Measurements from ENCODE around the gene NPW. TPM values are rescaled to one million over a fixed set of nuclear protein-coding genes. Genes with fewer than 3 reads are reported as not detected.

NPW gene
- total RNA-seq (0.26 and 0.99 TPM in 2 replicates), polyA plus RNA-seq (0.06 and 0.20 TPM in 2 replicates), polyA minus RNA-seq (ENCODE audit: low replicate concordance) (not detected in 2 replicates)
- polyA plus RNA-seq (2012), result 0.58 and 1.3 TPM in 2 replicates

- H3K9me3 ChIP-seq (ENCODE audit: control insufficient read depth, insufficient read depth, low read depth, low read length), result no peaks in the 10 kb centered on the region
- TF ChIP-seq, protein P1, sequence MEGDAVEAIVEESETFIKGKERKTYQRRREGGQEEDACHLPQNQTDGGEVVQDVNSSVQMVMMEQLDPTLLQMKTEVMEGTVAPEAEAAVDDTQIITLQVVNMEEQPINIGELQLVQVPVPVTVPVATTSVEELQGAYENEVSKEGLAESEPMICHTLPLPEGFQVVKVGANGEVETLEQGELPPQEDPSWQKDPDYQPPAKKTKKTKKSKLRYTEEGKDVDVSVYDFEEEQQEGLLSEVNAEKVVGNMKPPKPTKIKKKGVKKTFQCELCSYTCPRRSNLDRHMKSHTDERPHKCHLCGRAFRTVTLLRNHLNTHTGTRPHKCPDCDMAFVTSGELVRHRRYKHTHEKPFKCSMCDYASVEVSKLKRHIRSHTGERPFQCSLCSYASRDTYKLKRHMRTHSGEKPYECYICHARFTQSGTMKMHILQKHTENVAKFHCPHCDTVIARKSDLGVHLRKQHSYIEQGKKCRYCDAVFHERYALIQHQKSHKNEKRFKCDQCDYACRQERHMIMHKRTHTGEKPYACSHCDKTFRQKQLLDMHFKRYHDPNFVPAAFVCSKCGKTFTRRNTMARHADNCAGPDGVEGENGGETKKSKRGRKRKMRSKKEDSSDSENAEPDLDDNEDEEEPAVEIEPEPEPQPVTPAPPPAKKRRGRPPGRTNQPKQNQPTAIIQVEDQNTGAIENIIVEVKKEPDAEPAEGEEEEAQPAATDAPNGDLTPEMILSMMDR (conservative IDR thresholded peaks at IDR 0.05 in 1 of 2, IDR thresholded peaks at IDR 0.05 in 1 of 2; ENCODE audit: low read depth in 1 of 2, low read length in 2 of 2), result no peak
- peak; percentile 25 for TF ChIP-seq EZH2 (IDR thresholded peaks at IDR 0.05; ENCODE audit: low read length, missing control alignments)
- H3K79me2 ChIP-seq (ENCODE audit: control insufficient read depth, insufficient read depth, low read length), result no peaks in the 10 kb centered on the region
- no peaks in the 10 kb centered on the region for H4K20me1 ChIP-seq (ENCODE audit: control insufficient read depth, extremely low read depth, insufficient read depth, low read length)
- DNase-seq (ENCODE audit: low read depth in 2 of 2), result no peak
- H3K27me3 ChIP-seq (ENCODE audit: control insufficient read depth, insufficient read depth, low read length), result peaks cover 8% of the 10 kb centered on the region
- H3K27ac ChIP-seq (ENCODE audit: insufficient read depth, low read length), result no peak within 1 kb of the TSS
- H3K36me3 ChIP-seq (ENCODE audit: control insufficient read depth, insufficient read depth, low read length), result no peaks in the 10 kb centered on the region
- H3K9ac ChIP-seq (ENCODE audit: insufficient read depth, low read length), result no peak within 1 kb of the TSS
- H2AFZ ChIP-seq (ENCODE audit: low read length), result no peak within 1 kb of the TSS
- peak within 1 kb of the TSS; percentile 25 for H3K4me2 ChIP-seq (ENCODE audit: extremely low read depth, insufficient read depth, low read length)
- peaks cover 12% of the 10 kb centered on the region for H3K4me1 ChIP-seq (ENCODE audit: control insufficient read depth, extremely low read depth, insufficient read depth, low read length)
- H3K4me3 ChIP-seq (replicated peaks in 1 of 4; ENCODE audit: control extremely low read depth in 1 of 4, insufficient read depth in 1 of 4, low read depth in 3 of 4, low read length in 4 of 4), result no peak within 1 kb of the TSS
Measured at GRCh38 chr16:2019518-2019920, at the start of gene NPW. Gene NPW (plus strand): TSS chr16:2019785.

- peak within 1 kb of the TSS; percentile 89 for H3K27ac ChIP-seq (ENCODE audit: insufficient read depth, low read length)
- no peaks in the 10 kb centered on the region for H3K9me3 ChIP-seq (ENCODE audit: control insufficient read depth, insufficient read depth, low read depth, low read length)
- H3K9ac ChIP-seq (ENCODE audit: insufficient read depth, low read length), result peak within 1 kb of the TSS; percentile 87
- H4K20me1 ChIP-seq (ENCODE audit: control insufficient read depth, extremely low read depth, insufficient read depth, low read length), result no peaks in the 10 kb centered on the region
- H3K36me3 ChIP-seq (ENCODE audit: control insufficient read depth, insufficient read depth, low read length), result peaks cover 22% of the 10 kb centered on the region
- DNase-seq (ENCODE audit: low read depth in 2 of 2), result peak; percentile 92 to 93
- H3K4me3 ChIP-seq (replicated peaks in 1 of 4; ENCODE audit: control extremely low read depth in 1 of 4, insufficient read depth in 1 of 4, low read depth in 3 of 4, low read length in 4 of 4), result peak within 1 kb of the TSS; percentile 84 to 94 (median 88)
- TF ChIP-seq EZH2 (IDR thresholded peaks at IDR 0.05; ENCODE audit: low read length, missing control alignments), result no peak
- TF ChIP-seq, protein P1 (conservative IDR thresholded peaks at IDR 0.05 in 1 of 2, IDR thresholded peaks at IDR 0.05 in 1 of 2; ENCODE audit: low read depth in 1 of 2, low read length in 2 of 2), result no peak
- H3K79me2 ChIP-seq (ENCODE audit: control insufficient read depth, insufficient read depth, low read length), result peaks cover 16% of the 10 kb centered on the region
- H3K4me2 ChIP-seq (ENCODE audit: extremely low read depth, insufficient read depth, low read length), result peak within 1 kb of the TSS; percentile 93
- H3K4me1 ChIP-seq (ENCODE audit: control insufficient read depth, extremely low read depth, insufficient read depth, low read length), result no peaks in the 10 kb centered on the region
- H2AFZ ChIP-seq (ENCODE audit: low read length), result peak within 1 kb of the TSS; percentile 79
- H3K27me3 ChIP-seq (ENCODE audit: control insufficient read depth, insufficient read depth, low read length), result no peaks in the 10 kb centered on the region
Measured at GRCh38 chr16:1971796-1972489, 47.6 kb upstream of the NPW start, which contains the start of gene TBL3. Gene TBL3 (plus strand): TSS chr16:1972053. CDS start chr16:1972165, 112 bp downstream.

GRCh38 chr16:1972490-1972877 lies 47.1 kb upstream of the NPW start:
- peak in 1 of 2 donors; percentile 27 for DNase-seq (ENCODE audit: low read depth in 2 of 2)
- Histone ChIP-seq H3K4me3 (replicated peaks in 1 of 4; ENCODE audit: control extremely low read depth in 1 of 4, insufficient read depth in 1 of 4, low read depth in 3 of 4, low read length in 4 of 4) (peak overlapping the region; percentile 84 to 94 (median 88)), H3K9ac (ENCODE audit: insufficient read depth, low read length) (peak overlapping the region; percentile 87), H2AFZ (ENCODE audit: low read length) (no peak overlapping the region), H4K20me1 (ENCODE audit: control insufficient read depth, extremely low read depth, insufficient read depth, low read length) (no peaks in the 10 kb centered on the region), H3K9me3 (ENCODE audit: control insufficient read depth, insufficient read depth, low read depth, low read length) (no peaks in the 10 kb centered on the region), H3K27me3 (ENCODE audit: control insufficient read depth, insufficient read depth, low read length) (no peaks in the 10 kb centered on the region), H3K36me3 (ENCODE audit: control insufficient read depth, insufficient read depth, low read length) (peaks cover 23% of the 10 kb centered on the region), H3K4me2 (ENCODE audit: extremely low read depth, insufficient read depth, low read length) (peak overlapping the region; percentile 33), H3K4me1 (ENCODE audit: control insufficient read depth, extremely low read depth, insufficient read depth, low read length) (no peaks in the 10 kb centered on the region), H3K79me2 (ENCODE audit: control insufficient read depth, insufficient read depth, low read length) (peaks cover 16% of the 10 kb centered on the region), H3K27ac (ENCODE audit: insufficient read depth, low read length) (peak overlapping the region; percentile 89)
- TF ChIP-seq EZH2 (IDR thresholded peaks at IDR 0.05; ENCODE audit: low read length, missing control alignments), result no peak
- TF ChIP-seq, protein P1 (conservative IDR thresholded peaks at IDR 0.05 in 1 of 2, IDR thresholded peaks at IDR 0.05 in 1 of 2; ENCODE audit: low read depth in 1 of 2, low read length in 2 of 2), result no peak
